HG03378 (cell line): ENCODE results near the gene IFIT1B.
"Not testable (repeated sequence)": the region's sequence is repeated elsewhere in the genome, so short reads cannot be mapped to it uniquely, and the experiment has no call there.

ENCODE experiments used
- ATAC-seq: cut with Tn5 transposase; IDR thresholded peaks from one replicate; pipeline ENCODE4 v1.9.1; 2021; ENCODE audit warnings: mild to moderate bottlenecking, moderate library complexity; ENCODE audit not compliant: unreplicated experiment

Gene IFIT1B

DNA sequence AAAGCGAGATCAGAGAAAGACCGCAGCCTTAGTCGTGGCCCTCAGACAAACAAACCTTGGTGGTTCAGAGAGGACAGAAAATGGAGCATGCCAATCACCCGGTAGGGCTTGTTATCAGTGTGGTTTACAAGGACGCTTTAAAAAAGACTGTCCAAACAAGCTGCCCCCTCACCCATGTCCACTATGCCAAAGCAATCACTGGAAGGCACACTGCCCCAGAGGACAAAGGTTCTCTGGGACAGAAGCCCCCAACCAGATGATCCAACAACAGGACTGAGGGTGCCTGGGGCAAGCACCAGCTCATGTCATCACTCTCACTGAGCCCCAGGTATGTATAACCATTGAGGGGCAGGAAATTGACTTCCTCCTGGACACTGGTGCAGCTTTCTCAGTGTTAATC lies 31.4 kb downstream of the IFIT1B start:
- not testable (repeated sequence) for ATAC-seq

GRCh38 chr10:89410551-89410950 lies 32.7 kb downstream of the IFIT1B start:
- ATAC-seq: not testable (repeated sequence)

DNA sequence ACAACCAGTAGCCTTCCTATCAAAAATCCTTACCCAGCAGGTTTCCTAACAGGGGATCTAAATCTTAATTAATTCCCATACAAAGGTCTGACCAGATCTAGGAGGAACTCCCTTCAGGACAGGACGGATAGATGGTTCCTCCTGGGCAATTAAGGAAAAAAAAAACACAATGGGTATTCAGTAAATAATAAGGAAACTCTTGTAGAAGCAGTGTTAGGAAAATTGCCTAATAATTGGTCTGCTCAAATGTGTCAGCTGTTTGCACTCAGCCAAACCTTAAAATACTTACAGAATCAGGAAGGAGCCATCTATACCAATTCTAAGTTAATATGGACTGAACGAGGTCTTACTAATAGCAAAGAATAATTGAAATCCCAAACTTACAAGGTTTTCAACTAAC lies 33.3 kb downstream of the IFIT1B start:
- ATAC-seq: not testable (repeated sequence)

GRCh38 chr10:89412276-89412675 lies 34.4 kb downstream of the IFIT1B start:
- ATAC-seq: not testable (repeated sequence)

DNA sequence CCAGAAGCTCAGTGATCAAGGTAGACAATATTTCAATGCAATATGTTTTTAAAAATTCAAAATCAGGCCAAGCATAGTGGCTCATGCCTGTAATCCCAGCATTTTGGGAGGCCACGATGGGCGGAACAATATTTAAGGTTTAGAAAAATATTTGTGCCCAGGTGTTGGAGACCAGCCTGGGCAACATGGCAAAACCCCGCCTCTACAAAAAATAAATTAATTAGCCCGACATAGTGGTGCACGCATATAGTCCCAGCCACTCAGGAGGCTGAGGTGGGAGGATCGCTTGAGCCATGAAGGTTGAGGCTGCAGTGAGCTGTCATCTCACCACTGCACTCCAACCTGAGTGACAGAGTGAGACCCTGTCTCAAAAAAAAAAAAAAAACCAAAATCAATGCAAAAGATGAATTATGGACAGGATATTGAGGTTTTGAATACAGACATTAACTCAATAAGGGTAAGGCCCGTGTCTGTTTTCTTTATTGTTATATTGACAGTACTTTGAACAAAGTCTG lies 35.6 kb downstream of the IFIT1B start:
- ATAC-seq: no peak

DNA sequence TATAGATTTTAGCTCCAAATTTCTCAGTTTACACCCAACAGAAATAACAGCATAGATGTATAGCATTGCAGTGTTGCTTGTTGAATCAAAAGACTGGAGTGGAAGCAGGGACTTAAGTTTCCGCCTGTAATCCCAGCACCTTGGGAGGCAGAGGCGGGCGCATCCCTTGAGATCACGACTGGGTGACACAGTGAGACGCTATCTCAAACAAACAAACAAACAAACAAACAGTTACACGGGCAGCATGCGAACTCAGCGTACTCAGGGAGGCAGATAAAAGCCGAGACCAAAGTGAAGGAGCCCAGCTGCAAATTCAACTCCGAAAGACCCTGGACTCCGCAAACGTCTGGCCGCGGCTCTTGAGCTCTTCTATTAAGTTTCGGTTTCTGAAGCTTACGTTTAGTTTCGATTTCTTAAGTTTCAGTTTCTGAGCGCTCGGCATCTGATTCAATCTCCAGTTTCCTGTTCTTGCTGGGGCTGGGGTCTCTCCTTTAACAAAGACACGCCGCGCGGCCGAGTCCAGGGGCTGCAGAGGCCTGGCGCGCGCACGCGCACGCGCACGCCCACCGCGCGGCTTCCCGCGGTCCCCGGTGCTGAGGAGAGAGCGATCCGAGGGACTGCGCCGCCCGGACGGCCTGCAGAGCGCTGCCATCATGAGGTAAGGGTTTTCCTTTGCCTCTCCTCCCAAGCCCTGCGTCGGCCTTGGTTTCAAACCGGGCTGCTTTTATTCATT lies 36.5 kb downstream of the IFIT1B start, which contains the start of gene IFIT5:
IFIT5 (plus strand) TSS at position 423 of the 733 bp plus-strand sequence; CDS start at position 654, 231 bp downstream.
- ATAC-seq: peak; percentile 77

- ATAC-seq: peak; percentile 37
Observed at GRCh38 chr10:89414879-89415821, 37.3 kb downstream of the IFIT1B start.

DNA sequence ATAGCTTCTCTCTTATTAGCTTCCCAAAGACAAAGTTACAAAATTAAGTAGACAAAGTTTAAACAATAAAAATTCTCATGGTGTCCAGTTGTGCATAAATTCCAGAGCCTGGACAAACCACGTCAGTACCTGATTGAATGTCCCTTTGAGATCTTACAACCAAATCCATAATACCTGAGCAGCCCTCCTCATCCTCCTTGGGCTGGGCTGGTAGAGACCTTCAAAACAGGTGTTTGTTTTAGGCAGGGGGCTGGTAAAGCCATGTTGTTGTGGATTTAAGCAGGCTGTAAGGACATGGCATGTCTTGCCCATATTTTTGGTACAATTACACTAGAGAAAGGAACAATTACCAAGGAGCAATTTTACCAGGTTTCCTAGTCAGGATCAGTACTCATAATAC lies 38.6 kb downstream of the IFIT1B start:
- no peak for ATAC-seq

DNA sequence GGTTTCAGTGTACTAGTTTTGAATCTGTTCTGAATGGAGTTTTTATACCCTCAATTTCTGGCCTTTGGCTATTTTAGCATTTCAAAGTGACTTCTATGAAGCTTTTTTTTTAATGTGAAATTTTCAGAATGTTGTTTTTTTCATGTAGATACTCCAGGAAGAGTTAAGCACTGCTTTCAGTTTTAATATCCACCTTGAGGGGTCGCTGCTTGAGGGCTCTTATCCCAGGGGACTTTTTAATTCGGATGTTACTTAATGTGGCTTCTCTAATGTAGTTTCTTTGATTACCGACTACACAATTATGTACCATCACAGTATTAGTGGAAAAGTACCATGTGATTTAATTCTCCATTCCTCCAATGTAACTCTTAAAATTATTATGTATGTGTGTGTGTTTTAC lies 41.7 kb downstream of the IFIT1B start:
- no peak for ATAC-seq

- ATAC-seq: no peak
Observed at GRCh38 chr10:89421018-89421476, 43.2 kb downstream of the IFIT1B start.

- ATAC-seq: no peak
Observed at GRCh38 chr10:89425000-89425399, 47.1 kb downstream of the IFIT1B start.

- ATAC-seq: no peak
Observed at GRCh38 chr10:89426230-89426868, 48.5 kb downstream of the IFIT1B start.

DNA sequence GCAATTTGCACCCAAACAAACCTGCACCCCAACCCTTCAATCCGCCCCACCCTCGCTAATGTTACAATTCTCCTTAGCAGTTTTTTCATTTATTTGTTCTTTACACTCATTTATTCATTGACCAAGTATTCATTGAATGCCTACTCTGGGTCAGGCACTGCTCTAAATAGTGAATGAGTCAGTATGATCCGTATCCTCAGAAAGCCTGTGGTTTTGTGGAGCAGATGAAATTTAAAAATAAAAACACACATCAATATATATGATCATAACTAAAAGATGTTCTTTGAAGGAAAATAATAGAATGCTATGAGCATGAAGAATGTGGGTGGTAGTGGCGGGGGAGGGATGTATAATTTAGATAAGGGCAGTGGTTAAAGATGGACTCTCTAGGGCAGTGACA lies 49.8 kb downstream of the IFIT1B start:
- no peak for ATAC-seq

GRCh38 chr10:89428877-89429276 lies 51.0 kb downstream of the IFIT1B start:
- ATAC-seq: no peak

DNA sequence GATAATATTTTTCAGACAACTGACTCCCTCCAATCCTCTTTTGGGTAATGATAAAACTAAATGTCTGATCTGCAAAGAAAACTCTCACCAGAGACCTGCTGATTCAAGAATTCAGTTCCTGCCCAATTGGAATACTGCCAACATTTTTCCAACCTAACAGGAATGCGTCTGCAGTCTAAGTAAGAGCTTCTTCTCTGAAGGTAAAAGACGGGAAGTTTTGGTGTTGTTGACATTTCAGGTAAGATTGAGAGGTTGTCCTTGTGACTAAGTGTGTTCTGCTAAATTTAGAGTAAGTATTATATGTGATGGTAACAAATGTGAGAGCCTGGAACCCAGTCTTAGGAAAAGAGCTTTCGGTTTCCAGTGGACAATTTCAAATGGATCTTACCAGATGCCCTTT lies 54.1 kb downstream of the IFIT1B start:
- ATAC-seq: no peak
